Epithelial cell of prostate (primary cell): Measurements from ENCODE around the gene LTBP2.
"Not testable (repeated sequence)": the region's sequence is repeated elsewhere in the genome, so short reads cannot be mapped to it uniquely, and the experiment has no call there.

ENCODE experiments used
- DNase-seq: peaks from one replicate; pipeline ENCODE4 v3.0.0-alpha.2; 2011; ENCODE audit warnings: low read depth, low spot score
- H3K27ac ChIP-seq: fragments of 450-650 bp; 2 replicates; pipeline ENCODE4 v1.5.1; 2017; ENCODE audit warnings: mild to moderate bottlenecking

Gene LTBP2

GRCh38 chr14:74538411-74539391 is 73.3 kb downstream of the LTBP2 start:
- no peak for DNase-seq
- no peak overlapping the region for H3K27ac ChIP-seq

GRCh38 chr14:74536336-74536735 is 75.7 kb downstream of the LTBP2 start:
- DNase-seq, H3K27ac ChIP-seq: not testable (repeated sequence)

- no peak for DNase-seq
- no peak overlapping the region for H3K27ac ChIP-seq
Observed at GRCh38 chr14:74535756-74536325, 76.2 kb downstream of the LTBP2 start.

- DNase-seq: no peak
- no peak overlapping the region for H3K27ac ChIP-seq
Observed at GRCh38 chr14:74533576-74533975, 78.5 kb downstream of the LTBP2 start.

GRCh38 chr14:74532246-74532645 is 79.8 kb downstream of the LTBP2 start:
- H3K27ac ChIP-seq: no peak overlapping the region

GRCh38 chr14:74531467-74531866 is 80.6 kb downstream of the LTBP2 start:
- no peak for DNase-seq

More at GRCh38 chr14:74532246-74532645, 79.8 kb downstream of the LTBP2 start:
- no peak for DNase-seq

GRCh38 chr14:74531006-74531405 is 81.0 kb downstream of the LTBP2 start:
- H3K27ac ChIP-seq: peak overlapping the region; percentile 12
- no peak for DNase-seq

More at GRCh38 chr14:74531467-74531866, 80.6 kb downstream of the LTBP2 start:
- peak overlapping the region; percentile 12 for H3K27ac ChIP-seq

- DNase-seq: no peak
- H3K27ac ChIP-seq: no peak overlapping the region
Observed at GRCh38 chr14:74528886-74529285, 83.2 kb downstream of the LTBP2 start.

GRCh38 chr14:74528406-74528805 is 83.6 kb downstream of the LTBP2 start:
- no peak overlapping the region for H3K27ac ChIP-seq
- DNase-seq: no peak

GRCh38 chr14:74527736-74528280 is 84.2 kb downstream of the LTBP2 start:
- H3K27ac ChIP-seq: no peak overlapping the region
- no peak for DNase-seq

- no peak for DNase-seq
- H3K27ac ChIP-seq: no peak overlapping the region
Observed at GRCh38 chr14:74526854-74527585, 85.0 kb downstream of the LTBP2 start.

GRCh38 chr14:74525361-74525851 is 86.6 kb downstream of the LTBP2 start:
- no peak overlapping the region for H3K27ac ChIP-seq
- no peak for DNase-seq

GRCh38 chr14:74524812-74525135 is 87.3 kb downstream of the LTBP2 start:
- no peak for DNase-seq
- no peak overlapping the region for H3K27ac ChIP-seq

- no peak overlapping the region for H3K27ac ChIP-seq
- no peak for DNase-seq
Observed at GRCh38 chr14:74524076-74524811, 87.8 kb downstream of the LTBP2 start.

- no peak overlapping the region for H3K27ac ChIP-seq
- no peak for DNase-seq
Observed at GRCh38 chr14:74522740-74523139, 89.3 kb downstream of the LTBP2 start.

- H3K27ac ChIP-seq: no peak overlapping the region
- no peak for DNase-seq
Observed at GRCh38 chr14:74521756-74522155, 90.3 kb downstream of the LTBP2 start.

- no peak for DNase-seq
- H3K27ac ChIP-seq: no peak overlapping the region
Observed at GRCh38 chr14:74519316-74520074, 92.5 kb downstream of the LTBP2 start.

GRCh38 chr14:74518221-74518620 is 93.8 kb downstream of the LTBP2 start:
- H3K27ac ChIP-seq: peak overlapping the region; percentile 19

GRCh38 chr14:74517731-74518130 is 94.3 kb downstream of the LTBP2 start:
- peak overlapping the region; percentile 19 for H3K27ac ChIP-seq
- no peak for DNase-seq

More at GRCh38 chr14:74518221-74518620, 93.8 kb downstream of the LTBP2 start:
- no peak for DNase-seq
